CD4-positive, alpha-beta T cell treated with Interleukin-6 at 100 ng/mL for 8 hours (primary cell): Measurements from ENCODE around the gene GSTO2.

Experiments
- DNase-seq: peaks from one replicate; pipeline ENCODE4 v3.0.0-alpha.2; 2020; ENCODE audit warnings: mixed read lengths, low spot score

Gene GSTO2

GRCh38 chr10:104326991-104327610, 58.1 kb downstream of the GSTO2 start:
- no peak for DNase-seq

DNA sequence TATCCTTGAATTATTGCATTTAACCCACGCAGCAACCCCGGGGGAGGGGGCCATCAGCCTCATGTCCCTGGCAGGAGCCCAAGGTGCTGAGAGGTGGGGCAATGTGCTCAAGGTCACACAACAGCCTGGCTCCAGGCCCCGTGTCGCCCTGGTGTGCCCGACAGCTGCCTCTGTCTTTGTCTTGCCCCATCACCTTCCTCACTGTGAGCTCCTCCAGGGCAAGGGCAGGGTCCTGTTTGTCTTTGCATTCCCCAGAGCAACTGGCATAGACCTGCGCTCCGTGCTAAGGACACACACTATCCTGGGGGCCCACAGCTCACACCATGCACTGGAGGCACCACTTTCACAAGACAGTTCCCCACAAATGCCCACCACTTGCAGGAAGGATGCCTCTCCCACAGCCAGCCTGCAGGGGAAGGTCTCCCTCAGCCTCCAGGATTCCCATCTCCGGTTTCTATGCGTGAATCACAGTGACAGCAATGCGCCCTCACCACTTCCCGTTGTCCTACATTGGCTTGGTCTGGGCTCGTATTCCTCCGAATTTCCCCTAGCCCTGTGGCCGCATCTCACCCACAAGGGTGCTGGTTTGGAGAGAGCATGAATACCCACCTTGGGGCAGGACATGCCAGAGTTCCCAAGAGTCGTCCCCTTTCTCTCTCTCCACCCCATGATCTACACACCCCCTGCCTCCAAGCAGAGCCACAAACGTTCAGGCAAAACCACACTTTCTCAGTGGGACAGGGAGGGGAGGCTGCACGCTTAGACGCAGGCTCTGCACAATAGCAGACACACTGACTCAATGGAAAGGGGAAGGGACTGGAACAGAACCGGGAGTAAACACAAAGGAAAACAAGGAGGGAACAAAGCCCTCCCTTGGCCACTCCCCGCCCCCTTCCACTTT, 59.0 kb downstream of the GSTO2 start:
- no peak for DNase-seq

- no peak for DNase-seq
Observed at GRCh38 chr10:104328646-104328895, 59.6 kb downstream of the GSTO2 start.

GRCh38 chr10:104328896-104329710, 60.1 kb downstream of the GSTO2 start:
- DNase-seq: peak; percentile 82

GRCh38 chr10:104329735-104330134, 60.8 kb downstream of the GSTO2 start:
- no peak for DNase-seq

- DNase-seq: no peak
Observed at GRCh38 chr10:104330168-104331110, 61.5 kb downstream of the GSTO2 start.

DNA sequence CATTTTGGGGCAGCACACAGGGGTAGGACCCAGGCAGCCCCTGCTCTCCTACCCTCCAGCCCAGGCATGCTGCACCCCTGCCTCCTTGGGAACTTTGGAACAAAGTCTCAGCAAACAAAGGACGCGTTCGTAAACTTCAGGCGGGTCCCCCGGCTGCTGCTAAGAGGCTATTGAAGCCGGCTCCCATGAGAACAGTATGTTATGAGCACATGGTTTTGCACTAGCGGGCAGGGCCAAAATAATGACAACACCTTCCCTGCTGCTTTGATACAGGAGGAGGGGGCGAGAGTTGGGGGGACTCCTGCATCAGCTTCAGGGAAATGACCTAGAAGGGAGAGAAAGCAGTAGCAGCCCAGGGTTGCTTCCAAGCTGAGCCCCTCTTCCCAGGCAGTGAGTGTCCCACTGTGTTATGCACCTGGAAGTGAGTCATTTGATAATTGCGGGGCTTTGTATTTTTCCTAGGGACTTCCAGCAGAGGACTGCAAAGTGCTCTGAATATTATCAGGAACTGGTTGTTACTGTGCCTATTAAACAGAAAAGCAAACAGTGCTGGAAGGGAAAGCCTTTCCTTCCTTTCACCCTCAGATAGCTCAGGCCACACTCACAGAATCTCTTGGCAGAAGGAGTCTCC, 62.3 kb downstream of the GSTO2 start:
- no peak for DNase-seq

- no peak for DNase-seq
Observed at GRCh38 chr10:104332243-104333031, 63.5 kb downstream of the GSTO2 start.

- DNase-seq: peak; percentile 50
Observed at GRCh38 chr10:104333032-104333727, 64.2 kb downstream of the GSTO2 start.

DNA sequence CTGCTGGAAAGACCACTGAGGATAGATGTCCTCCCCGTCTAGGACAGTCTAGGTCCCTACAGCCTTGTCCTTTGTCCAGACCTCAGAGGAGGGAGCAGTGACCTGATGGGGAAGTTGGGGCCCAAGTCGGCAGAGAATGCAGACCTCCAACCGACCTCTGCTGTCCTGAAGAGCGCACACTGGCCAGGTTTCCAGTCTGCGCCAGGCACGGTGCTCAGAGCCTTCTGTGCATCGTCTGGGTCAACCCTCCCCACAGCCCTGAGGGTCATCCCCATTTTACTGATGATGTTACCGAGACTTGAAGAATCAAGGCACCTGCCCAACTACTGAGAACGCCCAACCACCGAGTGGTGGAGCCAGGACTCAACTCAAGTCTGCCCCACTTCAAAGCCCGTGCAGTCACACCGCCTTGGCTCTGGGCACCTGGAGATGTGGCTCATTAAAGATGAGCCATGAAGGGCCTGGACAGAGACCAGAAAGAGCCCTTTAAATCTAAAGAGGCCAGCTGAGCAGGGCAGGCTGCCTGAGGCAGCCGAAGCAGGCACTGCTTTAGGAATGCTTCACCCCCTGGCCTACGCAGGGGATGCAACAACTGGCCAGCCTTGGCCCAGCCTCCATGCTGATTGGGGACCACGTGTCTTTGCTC, 64.9 kb downstream of the GSTO2 start:
- DNase-seq: no peak

DNA sequence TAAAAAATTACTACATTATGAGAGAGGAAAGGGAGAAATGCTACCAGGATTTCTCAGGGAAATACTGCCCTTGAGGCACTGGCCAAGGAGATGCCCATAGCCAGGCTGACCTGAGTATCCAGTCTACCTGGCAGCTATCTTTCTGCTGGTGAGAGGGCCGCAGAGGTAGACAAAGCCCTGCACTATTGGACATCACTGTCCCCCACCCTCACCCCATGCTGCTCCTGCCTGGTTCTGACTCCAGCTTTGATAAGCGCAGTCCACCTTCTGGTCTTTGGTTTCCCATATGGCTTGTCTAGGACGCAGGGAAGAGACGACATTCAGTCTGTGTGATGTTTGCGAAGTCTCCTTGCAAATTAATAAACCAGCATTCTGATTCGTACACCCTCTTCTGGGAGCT, 65.6 kb downstream of the GSTO2 start:
- DNase-seq: no peak

- no peak for DNase-seq
Observed at GRCh38 chr10:104334965-104335650, 66.1 kb downstream of the GSTO2 start.

- no peak for DNase-seq
Observed at GRCh38 chr10:104336821-104337467, 68.0 kb downstream of the GSTO2 start.

GRCh38 chr10:104337521-104337984, 68.6 kb downstream of the GSTO2 start:
- no peak for DNase-seq

DNA sequence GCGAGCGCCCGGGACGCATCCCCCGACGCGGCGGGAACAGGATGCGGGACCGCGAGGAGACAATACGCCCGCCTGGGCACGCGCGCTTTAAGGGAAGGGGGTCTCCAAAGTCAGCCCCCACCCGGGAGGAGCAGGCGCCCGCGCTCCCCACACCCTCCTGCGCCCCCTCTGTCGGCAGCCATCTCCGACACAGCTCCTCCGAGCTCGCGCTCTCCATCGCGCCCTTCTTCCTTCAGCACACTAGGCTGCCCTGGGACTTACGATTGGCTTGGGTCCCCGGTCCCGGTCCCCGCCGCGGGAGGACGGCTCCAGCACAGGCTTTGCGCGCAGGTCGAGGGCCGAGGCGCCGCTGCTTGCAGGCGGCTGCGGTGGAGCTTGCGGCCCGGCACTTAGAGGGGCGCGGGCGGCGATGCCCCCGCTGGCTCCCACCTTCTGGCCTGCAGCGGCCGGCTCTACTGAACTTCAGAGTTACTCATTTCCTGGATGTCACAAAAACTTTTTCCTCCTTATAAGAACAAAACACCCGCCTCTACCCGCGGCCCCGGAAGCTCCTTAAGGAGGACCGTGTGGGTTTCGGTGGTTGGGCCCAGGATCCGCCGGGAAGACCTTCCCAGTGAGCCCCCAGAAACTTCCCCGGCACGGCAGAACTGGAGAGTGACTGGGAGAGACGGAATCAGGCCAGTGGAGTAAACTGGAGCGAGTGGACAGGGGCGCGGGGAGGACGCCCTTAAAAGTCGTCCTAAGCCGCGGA, 69.2 kb downstream of the GSTO2 start, which contains the start of gene ITPRIP:
Gene ITPRIP, minus strand, starts transcription at position 481 of the 751 bp plus-strand sequence. CDS start 22,414 bp downstream, outside the sequence.
- peak; percentile 68 for DNase-seq

DNA sequence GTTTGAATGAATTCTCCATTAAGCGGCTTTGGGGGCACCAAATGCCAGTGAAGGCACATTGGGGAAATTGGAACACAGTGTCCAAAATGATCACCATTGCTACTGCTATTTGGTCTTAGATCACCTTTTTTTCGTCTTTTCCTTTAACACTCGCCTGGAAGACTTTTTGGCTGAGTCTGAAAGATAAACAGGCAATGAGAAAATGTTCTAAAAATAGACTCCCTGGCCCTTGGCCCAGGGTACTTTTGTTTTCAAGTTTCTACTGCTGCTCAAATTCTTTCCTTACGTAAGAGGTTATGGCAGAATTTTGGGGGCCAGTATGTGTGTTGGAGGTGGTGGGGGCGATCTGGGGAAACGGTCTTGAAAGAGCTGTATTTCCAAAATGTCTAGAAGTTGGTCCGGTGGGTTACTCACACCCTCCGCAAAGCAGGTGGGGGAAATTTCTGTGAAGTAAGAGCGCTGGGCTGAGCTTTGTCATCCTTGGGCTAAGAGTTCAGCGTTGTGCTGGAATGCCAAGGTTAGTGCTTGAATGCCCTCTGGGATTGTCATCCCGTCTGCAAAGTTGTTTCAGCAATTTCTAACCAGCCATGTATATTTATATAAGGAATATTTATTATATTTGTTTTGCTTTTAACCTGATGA, 70.6 kb downstream of the GSTO2 start:
- DNase-seq: no peak

DNA sequence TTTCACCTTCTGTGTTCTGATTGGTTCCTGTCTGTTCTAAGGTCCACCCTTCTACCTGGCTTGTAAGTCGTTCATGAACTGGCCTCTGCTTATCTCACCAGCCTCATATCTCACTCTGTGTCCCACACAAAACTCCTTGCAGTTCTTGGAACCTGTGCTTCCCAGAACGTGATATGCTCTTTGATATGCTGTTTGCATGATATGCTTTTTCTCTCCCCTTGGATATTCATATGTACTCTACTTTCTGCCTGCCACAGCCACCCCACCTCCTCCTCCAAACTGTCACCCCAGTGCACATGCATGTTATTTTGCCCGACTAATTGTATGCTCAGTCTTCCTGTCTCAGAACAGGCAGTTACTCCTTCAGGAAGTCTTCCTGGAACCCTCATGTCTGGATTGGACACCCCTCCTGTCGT, 71.1 kb downstream of the GSTO2 start:
- DNase-seq: no peak
